ENCODE data around the gene FCN1.

DNA sequence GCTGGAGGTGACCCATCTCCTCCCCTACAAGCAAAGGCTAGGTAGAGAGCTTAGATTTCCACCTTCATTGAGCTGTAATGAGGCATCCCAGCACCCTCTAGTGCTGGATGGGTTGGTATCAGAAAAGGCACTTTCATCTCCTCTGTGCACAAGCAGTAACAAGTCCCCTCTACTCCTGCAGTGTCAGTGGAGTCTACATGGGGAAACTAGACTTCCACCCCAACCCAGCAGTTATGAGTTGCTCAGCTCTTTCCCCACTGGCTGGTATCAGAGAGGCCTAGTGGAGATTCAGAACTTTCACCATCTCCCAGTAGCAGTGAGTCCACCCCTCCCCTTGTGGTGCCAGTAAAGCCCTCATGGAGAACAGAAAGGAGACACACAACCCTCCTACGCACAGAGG is 17.9 kb downstream of the FCN1 start:
- no peak for TF ChIP-seq CTCF (IDR thresholded peaks at IDR 0.05)
- no peak for TF ChIP-seq POLR2A (IDR thresholded peaks at IDR 0.05)

Measured in testis (tissue), 2 donors.